GM19455 (cell line): ENCODE data around the gene CHCHD3.
"Not testable (repeated sequence)": the region's sequence is repeated elsewhere in the genome, so short reads cannot be mapped to it uniquely, and the experiment has no call there.

Experiments used
- ATAC-seq: cut with Tn5 transposase; IDR thresholded peaks from one replicate; pipeline ENCODE4 v1.9.1; 2021; ENCODE audit not compliant: unreplicated experiment

The CHCHD3 gene

DNA sequence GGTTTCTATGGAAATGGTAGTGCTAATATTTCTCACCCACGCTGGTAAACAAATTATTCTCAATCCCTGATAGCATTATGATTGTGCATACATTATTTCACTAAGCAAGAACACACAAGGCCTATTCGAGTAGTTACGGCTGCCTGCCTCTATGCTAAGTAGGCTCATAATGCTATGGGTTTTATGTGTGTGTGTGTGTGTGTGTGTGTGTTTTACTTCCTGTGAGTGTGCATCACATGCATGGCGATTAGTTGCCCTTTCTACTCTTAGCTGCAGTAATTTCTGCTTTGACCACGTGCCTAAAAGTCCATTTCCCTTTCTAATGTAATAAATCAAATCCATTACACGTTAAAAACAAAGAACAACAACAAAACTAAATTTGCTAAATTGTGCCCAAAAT lies 117.0 kb downstream of the CHCHD3 start:
- no peak for ATAC-seq

DNA sequence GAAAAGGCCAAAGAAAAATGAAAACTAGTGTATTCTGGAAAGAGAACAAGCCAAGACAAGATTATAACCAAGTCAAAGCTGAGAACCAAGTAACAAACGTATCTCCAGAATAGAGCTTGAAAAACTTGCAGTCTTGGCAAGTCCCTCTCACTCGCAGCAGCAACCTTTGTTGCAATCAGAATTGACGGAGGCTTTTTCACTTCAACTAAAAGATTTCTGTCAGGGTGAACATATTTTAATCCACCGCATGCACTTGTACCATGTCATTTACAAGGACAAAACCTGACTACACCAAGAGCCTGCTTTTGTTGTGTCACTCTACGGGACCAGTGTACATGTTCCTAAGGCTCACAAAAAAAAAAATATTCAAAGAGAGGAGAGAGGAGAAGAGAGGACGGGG lies 122.0 kb downstream of the CHCHD3 start:
- no peak for ATAC-seq

DNA sequence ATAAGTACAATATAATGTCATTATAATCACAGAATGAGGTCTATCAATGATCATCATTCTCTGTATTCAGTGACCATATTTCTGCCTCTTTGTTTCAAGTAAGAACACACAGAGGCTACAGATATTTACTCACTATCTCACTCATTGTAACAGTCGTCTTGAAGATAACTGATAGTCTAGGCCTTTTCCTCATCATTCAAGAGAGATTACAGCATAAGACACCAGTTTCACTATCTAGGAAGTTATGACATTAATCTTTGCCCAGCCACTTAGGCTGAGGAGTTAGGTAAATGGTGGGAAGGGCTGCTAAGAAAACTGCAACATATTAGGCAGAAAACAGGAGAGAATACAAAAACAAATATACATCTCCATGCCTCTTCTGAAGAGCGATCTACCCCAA lies 125.3 kb downstream of the CHCHD3 start:
- ATAC-seq = no peak

DNA sequence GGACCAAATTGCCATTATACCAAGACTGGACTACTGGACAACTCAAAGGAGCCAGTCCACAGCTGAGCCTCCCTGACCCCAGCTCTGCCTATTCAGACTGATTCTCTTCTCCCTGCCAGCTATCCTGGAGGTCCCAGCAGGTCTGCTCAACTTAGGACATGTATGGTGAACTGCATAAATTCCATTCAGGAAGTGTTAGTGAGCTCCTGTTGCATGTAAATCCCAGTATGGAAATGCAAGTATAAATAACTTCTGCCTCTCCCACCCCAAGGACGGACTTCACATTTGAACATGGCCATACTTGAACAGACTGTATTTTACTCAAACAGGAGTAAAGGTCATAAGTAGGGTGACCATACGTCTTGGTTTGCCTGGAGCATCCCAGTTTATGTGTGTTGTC lies 128.4 kb downstream of the CHCHD3 start:
- no peak for ATAC-seq

DNA sequence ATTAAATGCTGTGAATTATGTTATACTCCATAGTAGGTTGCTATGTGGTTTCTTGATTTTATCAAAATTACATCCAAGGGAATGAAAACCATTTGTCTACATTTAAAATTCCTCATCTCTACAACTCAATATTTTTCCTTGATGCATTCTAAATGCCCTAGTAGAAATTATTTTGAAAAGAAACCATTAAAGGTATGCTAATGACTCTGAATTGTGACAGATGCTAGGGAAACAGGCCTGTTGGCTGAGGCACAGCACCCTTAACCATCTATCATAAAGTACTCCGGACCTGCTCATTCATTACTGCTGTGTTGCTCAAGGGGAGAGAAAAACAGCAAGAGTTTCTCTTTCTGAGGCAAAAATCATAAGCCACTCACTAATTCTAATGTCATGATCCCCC lies 131.2 kb downstream of the CHCHD3 start:
- no peak for ATAC-seq

DNA sequence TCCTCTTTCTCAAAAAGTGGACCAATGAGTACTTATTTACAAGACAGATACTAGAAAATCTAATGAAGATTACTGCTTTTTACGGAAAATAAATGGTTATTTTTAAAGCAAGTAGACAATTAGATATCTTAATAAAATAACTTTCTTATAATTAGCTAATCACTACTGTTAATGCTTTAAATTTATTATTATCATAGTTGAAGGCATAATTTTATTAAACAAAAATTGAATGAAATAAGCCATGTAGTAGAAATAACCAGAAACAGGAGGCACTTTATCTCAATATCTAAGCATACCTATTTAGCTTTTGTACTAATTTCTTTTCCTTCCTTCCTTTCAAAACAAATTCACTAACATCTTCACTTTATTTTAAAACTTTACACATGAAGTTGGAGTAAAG lies 134.9 kb downstream of the CHCHD3 start:
- no peak for ATAC-seq

DNA sequence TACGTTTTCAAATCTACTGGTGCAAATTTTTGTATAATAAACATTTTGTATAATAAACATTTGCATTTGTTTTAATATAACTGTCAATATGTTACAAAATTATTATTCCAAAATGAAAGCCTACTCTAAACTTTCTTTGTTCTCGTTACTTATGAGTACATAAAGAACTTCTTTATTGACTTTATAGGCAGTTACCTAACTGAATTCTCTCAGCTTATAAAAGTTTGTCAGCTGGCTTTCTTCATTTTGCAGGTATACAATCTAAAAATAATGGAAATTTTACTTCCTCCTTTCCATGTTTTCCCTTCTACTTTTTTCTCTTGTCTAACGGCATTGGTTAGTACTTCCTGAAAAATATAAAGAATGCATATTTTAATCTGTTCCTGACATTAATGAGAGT lies 137.1 kb downstream of the CHCHD3 start:
- no peak for ATAC-seq

DNA sequence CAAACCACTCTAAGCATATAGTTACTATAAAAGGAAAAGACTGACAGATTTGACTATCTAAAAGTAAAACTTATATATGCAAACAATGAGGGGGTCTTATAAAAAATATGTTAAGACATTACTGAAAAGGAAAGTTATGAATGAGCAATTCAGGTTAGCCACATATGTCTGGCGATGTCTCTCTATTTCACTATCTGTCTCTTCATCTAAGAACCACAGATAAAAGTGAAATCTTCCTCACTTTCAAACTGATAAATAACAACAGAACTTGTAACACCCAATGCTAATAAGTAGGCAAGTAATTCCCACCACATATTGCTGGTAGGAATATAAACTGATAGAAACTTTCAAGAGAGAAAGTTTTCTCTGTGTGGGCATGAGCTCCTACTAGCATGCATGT lies 138.2 kb downstream of the CHCHD3 start:
- no peak for ATAC-seq

DNA sequence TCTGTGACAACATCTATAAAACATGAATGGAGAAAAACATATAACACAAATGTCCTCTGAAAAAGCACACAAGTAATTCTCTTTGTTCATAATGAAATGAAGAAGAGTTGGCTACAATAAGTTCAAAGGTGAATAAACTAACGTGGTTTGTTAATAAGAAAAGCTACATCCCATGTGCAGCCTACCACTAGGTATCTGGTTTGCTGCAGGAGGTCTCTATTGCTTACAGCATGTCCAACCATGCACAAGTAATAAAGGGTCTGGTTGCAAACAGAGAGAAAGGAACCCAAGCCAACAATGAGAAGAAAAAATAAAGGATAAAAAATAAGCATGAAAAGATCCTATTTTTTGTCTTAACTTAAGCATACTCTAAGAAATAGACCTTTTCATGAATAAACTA lies 139.2 kb downstream of the CHCHD3 start:
- ATAC-seq = no peak

DNA sequence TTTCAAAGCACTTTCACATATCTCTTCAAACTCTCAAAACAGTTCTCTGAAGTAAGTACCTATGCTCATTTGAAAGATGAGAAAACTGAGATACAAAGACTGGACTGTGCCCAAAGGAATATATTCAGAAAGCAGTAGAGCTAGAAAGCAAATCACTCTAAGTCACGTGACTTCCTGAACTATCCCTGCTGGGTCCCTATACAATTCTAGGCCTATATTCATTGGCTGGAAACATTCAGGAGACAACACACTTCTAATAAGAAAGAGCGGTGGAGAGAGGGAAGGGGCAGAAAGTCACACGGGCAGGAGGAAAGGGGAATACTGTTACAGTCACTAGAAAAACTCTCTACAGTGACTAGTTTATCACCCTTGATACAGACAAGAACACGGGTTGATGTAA lies 140.0 kb downstream of the CHCHD3 start:
- ATAC-seq = no peak

DNA sequence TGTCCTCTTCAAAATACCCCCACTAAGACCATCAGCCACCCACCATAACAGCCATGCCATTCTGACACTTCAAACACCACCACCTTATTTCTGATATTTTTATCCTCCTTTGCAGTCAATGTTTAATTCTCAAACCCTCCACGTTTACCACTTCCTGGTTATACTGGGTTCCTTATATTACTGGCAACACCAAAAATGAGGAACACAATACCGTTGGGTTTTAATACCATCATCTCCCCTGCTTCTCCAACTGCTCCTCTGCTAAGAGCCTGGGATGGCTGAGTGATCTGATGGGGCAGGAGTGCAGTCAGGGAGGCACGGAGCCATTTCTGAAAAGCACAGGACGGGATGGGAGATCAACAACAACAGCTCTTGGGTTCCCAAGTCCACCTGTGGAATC lies 140.5 kb downstream of the CHCHD3 start:
- no peak for ATAC-seq

DNA sequence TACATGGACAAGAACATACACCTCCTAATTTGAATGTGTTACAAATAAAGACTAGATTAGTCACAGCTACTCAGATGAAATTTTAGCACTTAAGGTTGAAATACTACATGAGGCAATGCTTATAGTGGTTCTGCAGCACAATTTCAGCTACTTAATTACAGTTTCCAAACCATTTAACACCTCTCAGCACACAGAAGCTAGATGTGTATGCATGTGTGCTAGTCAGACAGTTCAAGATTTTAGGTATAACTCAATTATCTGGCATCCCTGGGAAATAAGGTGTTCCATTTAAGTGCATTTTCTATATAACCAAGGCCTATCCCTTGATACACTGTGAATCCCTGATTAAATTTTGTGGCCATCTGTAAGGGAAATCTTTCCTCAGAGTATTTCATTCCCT lies 141.8 kb downstream of the CHCHD3 start:
- ATAC-seq = no peak

DNA sequence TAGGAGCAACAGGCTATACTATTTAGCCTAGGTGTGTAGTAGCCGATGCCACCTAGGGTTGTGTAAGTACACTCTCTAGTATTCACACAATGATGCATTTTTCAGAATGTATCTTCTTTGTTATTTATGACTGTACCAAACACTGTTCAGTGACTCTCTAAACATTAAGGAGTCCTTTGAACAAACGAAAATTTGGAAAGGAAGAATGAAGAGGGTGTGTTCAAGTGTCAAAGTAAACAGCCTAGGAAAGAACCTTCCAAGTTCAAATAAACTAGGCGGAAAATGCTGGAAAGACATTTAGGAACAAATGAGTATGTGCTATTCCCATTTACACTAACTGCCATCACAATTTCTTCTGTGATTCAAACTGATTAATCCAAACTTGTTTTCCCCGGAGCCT lies 142.4 kb downstream of the CHCHD3 start:
- no peak for ATAC-seq

DNA sequence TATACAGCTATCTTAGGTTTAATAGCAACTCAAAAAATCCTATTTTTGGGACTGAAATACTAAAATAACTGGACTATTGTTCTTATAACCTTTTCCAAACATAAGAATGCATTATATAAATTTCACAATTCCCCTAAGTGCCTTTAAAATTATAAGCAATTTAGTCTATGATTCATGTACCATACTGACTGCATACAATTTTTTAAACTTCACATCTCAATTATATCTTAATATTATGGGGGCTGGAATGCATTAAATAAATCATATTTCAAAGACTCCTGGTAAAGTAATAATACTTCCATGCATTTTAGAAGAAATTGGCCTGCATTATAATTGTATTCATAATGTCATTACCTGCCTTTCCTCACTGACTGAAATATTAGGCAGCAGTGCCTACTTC lies 144.6 kb downstream of the CHCHD3 start:
- no peak for ATAC-seq

DNA sequence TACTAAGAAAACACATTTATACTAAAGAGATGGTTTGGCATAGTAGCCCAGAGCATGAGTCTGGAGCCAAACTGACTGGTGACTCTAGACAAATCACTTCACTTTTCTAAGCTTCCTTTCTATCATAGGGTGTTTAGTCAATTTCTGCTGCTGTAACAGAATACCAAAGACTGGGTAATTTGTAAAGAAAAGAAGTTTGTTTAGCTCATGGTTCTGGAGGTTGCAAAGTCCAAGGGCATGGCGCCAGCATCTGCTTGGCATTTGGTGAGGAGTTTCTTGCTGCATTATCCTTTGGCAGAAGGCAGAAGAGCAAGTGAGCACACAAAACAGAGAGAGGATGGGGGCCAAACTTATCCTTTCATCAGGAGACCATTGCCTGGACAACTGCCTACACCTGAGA lies 146.3 kb downstream of the CHCHD3 start:
- no peak for ATAC-seq

DNA sequence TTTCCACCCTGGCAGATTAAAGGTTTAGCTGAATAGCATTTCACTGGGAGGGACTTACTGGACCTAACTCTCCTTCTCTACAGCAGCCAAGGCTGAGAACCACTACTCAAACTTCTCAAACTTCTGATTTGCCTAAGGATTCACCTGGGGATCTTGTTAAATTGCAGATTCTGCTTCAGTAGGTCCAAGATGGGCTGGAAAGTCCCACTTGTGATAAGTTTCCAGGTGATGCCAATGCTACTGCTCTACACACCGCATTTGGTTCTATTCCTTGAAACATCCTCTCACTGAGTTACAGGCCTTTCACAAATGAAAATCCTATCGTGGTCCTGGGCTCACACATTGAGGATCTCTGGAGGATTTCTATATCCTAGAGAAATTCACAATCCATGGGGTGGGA lies 147.9 kb downstream of the CHCHD3 start:
- ATAC-seq = no peak

DNA sequence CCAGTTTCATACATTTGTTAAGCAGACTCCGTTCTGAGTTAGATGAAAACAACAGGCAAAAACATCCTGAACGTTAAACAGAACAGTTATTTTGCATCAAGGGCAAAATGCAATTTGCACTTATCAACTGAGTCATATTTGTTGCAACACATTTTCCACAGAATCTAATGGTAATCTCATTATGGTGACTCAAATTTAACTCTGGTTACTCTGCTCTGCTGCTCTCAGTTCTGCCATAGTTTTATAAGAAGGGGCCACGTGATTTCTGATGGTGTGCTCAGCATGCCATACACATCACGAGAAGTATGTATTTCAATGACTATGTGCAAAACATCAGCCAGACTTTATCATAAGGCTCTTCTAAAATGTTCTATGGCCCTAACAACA lies 148.8 kb downstream of the CHCHD3 start:
- no peak for ATAC-seq

DNA sequence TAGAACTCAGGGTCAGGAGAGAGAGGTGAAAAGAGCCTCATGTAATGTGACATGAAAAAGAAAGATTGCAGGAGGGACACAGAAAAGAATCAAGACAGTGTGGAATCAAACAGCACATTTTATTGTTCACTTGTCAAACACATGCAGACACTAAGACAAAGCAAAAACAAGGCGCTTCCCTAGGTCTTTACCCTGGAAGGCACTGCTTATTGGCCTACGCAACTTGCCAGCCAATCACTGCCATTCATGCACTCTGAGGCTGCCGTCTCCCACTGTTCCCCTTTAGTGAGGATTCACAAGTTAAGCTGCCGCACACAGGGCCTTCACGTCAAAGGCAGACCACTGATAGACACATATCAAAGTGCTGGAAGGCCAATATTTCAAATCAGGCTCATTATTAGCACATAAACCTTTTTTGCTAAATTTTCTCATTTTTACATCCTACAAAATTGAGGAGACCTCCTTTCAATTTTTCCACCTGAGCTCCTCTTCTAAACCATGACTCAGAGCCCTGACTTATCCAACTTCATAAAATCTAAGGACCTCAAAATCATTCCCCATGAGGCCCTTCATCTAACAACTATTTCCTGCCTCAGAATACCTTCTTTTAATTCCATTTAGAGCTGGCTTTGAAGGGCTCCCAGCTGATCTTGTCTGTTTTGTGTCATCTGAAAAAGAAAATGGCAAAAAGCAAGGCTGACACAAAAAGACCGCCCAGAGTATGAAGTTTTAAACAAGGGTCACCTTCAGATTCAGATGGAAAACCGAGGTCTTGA lies 149.4 kb downstream of the CHCHD3 start:
- no peak for ATAC-seq

DNA sequence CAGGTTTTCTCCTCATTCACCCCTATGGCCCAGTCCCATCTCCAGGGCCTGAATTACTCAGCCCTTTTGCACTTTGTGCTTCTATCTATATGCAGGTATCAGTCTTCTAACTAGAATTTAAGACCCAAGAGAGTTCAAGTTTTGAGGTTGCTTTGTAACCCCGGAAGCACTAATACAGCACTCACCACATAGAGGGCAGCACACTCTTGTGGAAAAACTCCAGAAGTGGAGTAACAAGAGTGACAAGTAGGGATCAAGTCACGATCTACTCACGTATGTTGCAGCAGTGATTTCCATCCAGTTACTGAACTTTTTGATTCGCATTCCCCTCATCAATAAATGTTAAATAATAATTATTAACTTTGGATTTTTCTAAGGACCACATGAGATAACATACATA lies 151.0 kb downstream of the CHCHD3 start:
- ATAC-seq = no peak

DNA sequence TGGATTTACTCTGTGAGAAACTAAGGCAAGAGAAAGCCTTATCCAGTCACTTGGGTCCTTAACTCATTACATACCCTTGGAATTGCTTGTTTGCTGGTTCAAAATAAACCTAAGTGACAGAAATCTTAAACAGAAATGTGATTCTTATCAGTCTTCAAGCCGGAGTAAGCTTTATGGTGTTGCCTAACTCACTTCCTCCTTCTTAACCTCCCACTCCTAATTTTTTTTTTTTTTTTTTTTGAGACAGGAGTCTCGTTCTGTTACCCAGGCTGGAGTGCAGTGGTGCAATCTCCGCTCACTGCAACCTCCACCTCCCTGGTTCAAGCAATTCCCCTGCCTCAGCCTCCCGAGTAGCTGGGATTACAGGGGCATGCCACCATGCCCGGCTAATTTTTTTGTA lies 151.9 kb downstream of the CHCHD3 start:
- ATAC-seq = not testable (repeated sequence)

DNA sequence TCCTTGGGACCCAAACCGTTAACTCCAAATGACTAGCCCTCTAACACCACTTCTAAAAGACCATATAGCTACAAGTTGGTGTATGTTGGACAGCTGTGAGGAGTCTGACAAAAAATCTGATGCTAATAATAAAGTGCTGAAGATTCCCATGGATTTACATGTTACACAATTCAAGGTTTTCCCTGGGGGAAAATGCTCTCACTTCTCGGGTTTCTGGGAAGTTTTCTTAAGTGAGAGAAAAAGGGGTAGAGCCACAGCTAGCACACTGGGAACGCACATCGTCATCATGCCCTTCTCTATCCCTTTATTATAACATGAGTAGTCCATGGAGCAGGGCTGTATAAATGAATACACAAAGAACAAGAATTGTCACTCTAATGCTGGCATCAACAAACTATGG lies 162.1 kb downstream of the CHCHD3 start:
- ATAC-seq = no peak

DNA sequence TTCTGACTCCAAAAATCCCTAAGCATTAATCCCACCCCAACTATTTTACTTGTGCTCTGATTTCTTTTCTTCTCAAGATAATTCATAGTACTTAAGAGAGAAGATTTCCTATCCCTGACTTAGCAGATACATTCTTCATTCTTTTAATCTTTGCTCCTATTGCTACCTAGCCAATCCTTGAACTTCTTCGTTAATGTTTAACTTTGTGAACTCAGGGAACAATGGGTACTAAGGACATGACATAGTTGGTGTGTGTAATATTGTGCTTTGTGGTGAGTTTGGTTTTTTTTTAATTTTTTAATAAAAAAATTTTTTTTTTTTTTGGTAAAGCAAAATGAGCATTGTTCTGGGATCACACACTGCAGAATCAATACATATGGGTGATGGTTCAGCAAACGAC lies 166.2 kb downstream of the CHCHD3 start:
- no peak for ATAC-seq

DNA sequence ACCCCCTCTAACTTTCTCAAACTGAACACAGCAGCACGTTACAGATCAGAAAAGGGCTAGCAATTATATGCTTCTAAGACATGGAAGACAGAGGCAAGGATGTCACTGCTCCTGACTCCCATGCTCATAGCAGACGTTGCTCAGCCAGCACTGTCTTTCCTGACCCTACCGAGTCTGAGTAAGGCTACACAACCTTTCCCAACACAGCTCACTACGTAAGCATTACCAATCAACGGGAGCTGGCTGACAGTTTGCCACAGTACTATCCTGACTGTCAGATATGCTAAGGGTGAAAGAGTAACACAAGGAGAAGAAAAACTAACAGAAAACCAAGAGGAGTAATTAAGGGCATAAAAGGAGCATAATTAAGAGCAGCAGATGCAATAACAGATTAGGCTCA lies 171.2 kb downstream of the CHCHD3 start:
- no peak for ATAC-seq
